SK-N-SH (cell line): ENCODE measurements around the gene ASCL5. TPM values are rescaled to one million over a fixed set of nuclear protein-coding genes. Genes with fewer than 3 reads are reported as not detected.
A peak's percentile ranks its signal among the peaks of the same experiment; 100 is the strongest.

Source experiments
- CTCF ChIA-PET: fragments of 300-600, 350-600 bp; formaldehyde crosslinking; extraction: SDS; loops from one replicate; lab custom pipeline; 2021; lab: Yijun Ruan, JAX
- POLR2A ChIA-PET: fragments of 350-600 bp; sonication (Branson Sonifier 250); formaldehyde crosslinking; extraction: SDS; loops from one replicate; lab custom pipeline; 2020; ENCODE audit warnings: antibody characterized with exemption, inconsistent platforms; lab: Yijun Ruan, JAX
- DNase-seq: peaks from one replicate; pipeline ENCODE4 v3.0.0; 2012
- H2AFZ ChIP-seq: fragments of 200-600 bp; sonication (generic); 2 replicates; pipeline ENCODE4 v1.8.1; 2016; ENCODE audit warnings: antibody characterized with exemption, mild to moderate bottlenecking, low read depth
- H3F3A ChIP-seq: fragments of 200-600 bp; sonication (generic); replicated peaks from 2 replicates; pipeline ENCODE3; 2016; ENCODE audit warnings: antibody characterized with exemption, mild to moderate bottlenecking; ENCODE audit not compliant: insufficient read depth
- H3K27ac ChIP-seq, 2 experiments: fragments of 200-500 bp in 1 of 2; fragments of 200-600 bp in 1 of 2; sonication (Bioruptor generic) in 1 of 2; sonication (generic), shearing (Covaris generic) in 1 of 2; 2 replicates each; pipeline versions ENCODE4 v1.5.1 to v1.6.1; 2014 to 2016; ENCODE audit warnings: low read depth in 2 of 2, inconsistent platforms in 1 of 2, low read length in 1 of 2, mild to moderate bottlenecking in 1 of 2, mixed read lengths in 1 of 2
- H3K27me3 ChIP-seq: fragments of 200-600 bp; sonication (generic), shearing (Covaris generic); 2 replicates; pipeline ENCODE4 v1.6.1; 2016; ENCODE audit warnings: mixed run types; ENCODE audit not compliant: insufficient read depth
- H3K36me3 ChIP-seq, 2 experiments: fragments of 200-500 bp in 1 of 2; fragments of 200-600 bp in 1 of 2; sonication (Bioruptor generic) in 1 of 2; sonication (generic) in 1 of 2; replicated peaks in 1 of 2; 2 replicates each; pipeline versions ENCODE3 to v1.5.1; 2014 to 2016; ENCODE audit warnings: low read length in 1 of 2, mild to moderate bottlenecking in 1 of 2; ENCODE audit not compliant: insufficient read depth in 2 of 2, control insufficient read depth in 1 of 2
- H3K4me1 ChIP-seq, 2 experiments: fragments of 200-500 bp in 1 of 2; fragments of 200-600 bp in 1 of 2; sonication (Bioruptor generic) in 1 of 2; sonication (generic), shearing (Covaris generic) in 1 of 2; 2 replicates each; pipeline versions ENCODE4 v1.5.1 to v1.6.1; 2014 to 2016; ENCODE audit warnings: low read depth in 1 of 2, low read length in 1 of 2, mixed run types in 1 of 2; ENCODE audit not compliant: insufficient read depth in 2 of 2, control insufficient read depth in 1 of 2
- H3K4me2 ChIP-seq: fragments of 200-600 bp; sonication (generic), shearing (Covaris generic); 2 replicates; pipeline ENCODE4 v1.6.1; 2017; ENCODE audit warnings: mixed run types
- H3K4me3 ChIP-seq, 2 experiments: fragments of 200-500 bp in 1 of 2; fragments of 200-600 bp in 1 of 2; sonication (Bioruptor generic) in 1 of 2; sonication (generic), shearing (Covaris generic) in 1 of 2; 2 replicates each; pipeline versions ENCODE4 v1.5.1 to v1.8.1; 2014 to 2016; ENCODE audit warnings: low read depth in 2 of 2, inconsistent platforms in 1 of 2, low read length in 1 of 2, mild to moderate bottlenecking in 1 of 2, mixed read lengths in 1 of 2, moderate library complexity in 1 of 2
- H3K79me2 ChIP-seq: fragments of 200-600 bp; sonication (generic); 2 replicates; pipeline ENCODE4 v1.8.1; 2017; ENCODE audit warnings: mild to moderate bottlenecking; ENCODE audit not compliant: insufficient read depth
- H3K9ac ChIP-seq: fragments of 200-600 bp; sonication (generic); 2 replicates; pipeline ENCODE4 v1.6.1; 2017; ENCODE audit warnings: mixed run types
- H3K9me2 ChIP-seq: fragments of 200-600 bp; sonication (generic); 2 replicates; pipeline ENCODE4 v1.6.1; 2017; ENCODE audit warnings: mixed run types
- H3K9me3 ChIP-seq: fragments of 200-600 bp; sonication (generic); 2 replicates; pipeline ENCODE4 v1.6.1; 2017; ENCODE audit warnings: mixed run types, mild to moderate bottlenecking, moderate library complexity
- H4K20me1 ChIP-seq: fragments of 200-600 bp; sonication (generic); 2 replicates; pipeline ENCODE4 v1.6.1; 2017; ENCODE audit warnings: mild to moderate bottlenecking, mixed run types; ENCODE audit not compliant: insufficient read depth
- EP300 ChIP-seq, 2 experiments: IDR thresholded peaks; 2 replicates each; pipeline versions ENCODE4 v1.4.0 to v1.6.1; 2012; ENCODE audit warnings: borderline replicate concordance in 1 of 2, low read depth in 1 of 2, low read length in 1 of 2
- EZH2phosphoT487 ChIP-seq: fragments of 200-600 bp; sonication (generic); IDR thresholded peaks from 2 replicates; pipeline ENCODE4 v1.6.1; 2017; ENCODE audit warnings: low read depth, mixed run types, mild to moderate bottlenecking, antibody characterized with exemption, moderate library complexity, borderline replicate concordance
- FOXJ3 ChIP-seq: sonication (generic); formaldehyde crosslinking; IDR thresholded peaks from 2 replicates; pipeline ENCODE4 v1.5.1; 2020; ENCODE audit warnings: mild to moderate bottlenecking, missing genetic modification reagents
- GATA2 ChIP-seq: sonication (generic); formaldehyde crosslinking; IDR thresholded peaks from 2 replicates; pipeline ENCODE4 v1.5.0; 2020; ENCODE audit warnings: mild to moderate bottlenecking, missing genetic modification reagents
- RAD21 ChIP-seq: IDR thresholded peaks from 2 replicates; pipeline ENCODE4 v1.6.1; 2012; ENCODE audit warnings: mild to moderate bottlenecking, low read length
- RCOR1 ChIP-seq: fragments of 150-350 bp; IDR thresholded peaks from 2 replicates; pipeline ENCODE4 v1.6.1; 2017; ENCODE audit warnings: antibody characterized with exemption, low read length
- RFX5 ChIP-seq: IDR thresholded peaks from 2 replicates; pipeline ENCODE4 v1.6.1; 2012; ENCODE audit warnings: mild to moderate bottlenecking, improper control_type of control experiment, low read length
- SMC3 ChIP-seq: IDR thresholded peaks from 2 replicates; pipeline ENCODE4 v1.6.1; 2012; ENCODE audit warnings: low read depth, low read length, improper control_type of control experiment
- TEAD4 ChIP-seq: IDR thresholded peaks from 2 replicates; pipeline ENCODE4 v1.4.0; 2012; ENCODE audit warnings: mild to moderate bottlenecking, borderline replicate concordance; ENCODE audit not compliant: insufficient read depth
- WGBS: methylation state at CpG from one replicate; pipeline ENCODE4 v1.1.6; 2017; ENCODE audit warnings: low lambda C conversion rate; 5-methylcytosine and 5-hydroxymethylcytosine counted together
- polyA plus RNA-seq, 3 experiments: library from polyadenylated mRNA; depleted of rRNA; stranded (reverse); fragments of >200 nt; gene quantifications; 2 replicates each; pipeline ENCODE4 v1.2.3, GENCODE V29; 2012
- TF ChIP-seq, protein P1 (sequence below): fragments of 150-350 bp; IDR thresholded peaks from 2 replicates; pipeline ENCODE4 v1.6.1; 2016; ENCODE audit warnings: mild to moderate bottlenecking, low read depth, low read length
- TF ChIP-seq, protein P2 (sequence below): IDR thresholded peaks from 2 replicates; pipeline ENCODE4 v1.4.0; 2012; ENCODE audit warnings: low read depth, borderline replicate concordance
- TF ChIP-seq, protein P3 (sequence below): IDR thresholded peaks from 2 replicates; pipeline ENCODE4 v1.4.0; 2012; ENCODE audit warnings: low read depth
- TF ChIP-seq, protein P4 (sequence below): fragments of 200-600 bp; sonication (generic); IDR thresholded peaks from 2 replicates; pipeline ENCODE4 v1.6.1; 2017; ENCODE audit warnings: antibody characterized with exemption, mild to moderate bottlenecking, moderate library complexity

ASCL5 gene
- polyA plus RNA-seq, 1 of the 3 experiments (the other 2 are of a cell fraction) = not detected

DNA sequence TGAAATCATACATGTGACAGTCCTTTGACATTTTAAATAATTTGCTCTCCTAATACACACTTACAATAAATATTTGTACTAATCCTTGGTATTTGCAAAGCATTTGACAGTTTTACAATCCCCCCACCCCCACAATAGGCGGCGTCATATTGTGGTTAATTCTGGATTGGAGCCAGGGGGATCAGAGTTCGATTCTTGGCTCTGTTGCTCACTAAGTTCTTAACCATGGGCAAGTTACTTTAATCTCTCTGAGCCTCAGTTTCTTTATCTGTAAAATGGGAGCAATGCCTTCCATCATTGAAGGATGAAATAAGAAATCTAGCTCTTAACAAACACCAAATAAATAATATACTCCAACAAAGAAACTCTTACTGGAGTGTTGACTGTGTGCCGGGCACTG is 38.6 kb downstream of the ASCL5 start:
- Histone ChIP-seq H3K9me3 (no peaks in the 10 kb centered on the region), H3K27ac (no peak overlapping the region), H3K9me2 (no peaks in the 10 kb centered on the region), H3K4me1 (no peaks in the 10 kb centered on the region), H3K4me3 (no peak overlapping the region), H3K79me2 (no peaks in the 10 kb centered on the region), H3F3A (no peaks in the 10 kb centered on the region), H3K4me2 (no peak overlapping the region), H4K20me1 (no peaks in the 10 kb centered on the region), H3K9ac (no peak overlapping the region), H3K27me3 (peaks cover 31% of the 10 kb centered on the region; the same call in 1 of the 2 replicates), H3K36me3 (no peaks in the 10 kb centered on the region), H2AFZ (no peak overlapping the region)
- no peak for TF ChIP-seq EZH2phosphoT487
- no peak for TF ChIP-seq FOXJ3 (CRISPR knock-in tag)
- TF ChIP-seq EP300 (IDR thresholded peaks at IDR 0.05; ENCODE audit: borderline replicate concordance in 1 of 2, low read depth in 1 of 2, low read length in 1 of 2) = no peak
- TF ChIP-seq, protein P1, sequence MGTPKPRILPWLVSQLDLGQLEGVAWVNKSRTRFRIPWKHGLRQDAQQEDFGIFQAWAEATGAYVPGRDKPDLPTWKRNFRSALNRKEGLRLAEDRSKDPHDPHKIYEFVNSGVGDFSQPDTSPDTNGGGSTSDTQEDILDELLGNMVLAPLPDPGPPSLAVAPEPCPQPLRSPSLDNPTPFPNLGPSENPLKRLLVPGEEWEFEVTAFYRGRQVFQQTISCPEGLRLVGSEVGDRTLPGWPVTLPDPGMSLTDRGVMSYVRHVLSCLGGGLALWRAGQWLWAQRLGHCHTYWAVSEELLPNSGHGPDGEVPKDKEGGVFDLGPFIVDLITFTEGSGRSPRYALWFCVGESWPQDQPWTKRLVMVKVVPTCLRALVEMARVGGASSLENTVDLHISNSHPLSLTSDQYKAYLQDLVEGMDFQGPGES = no peak
- TF ChIP-seq RFX5 = no peak
- TF ChIP-seq, protein P2, sequence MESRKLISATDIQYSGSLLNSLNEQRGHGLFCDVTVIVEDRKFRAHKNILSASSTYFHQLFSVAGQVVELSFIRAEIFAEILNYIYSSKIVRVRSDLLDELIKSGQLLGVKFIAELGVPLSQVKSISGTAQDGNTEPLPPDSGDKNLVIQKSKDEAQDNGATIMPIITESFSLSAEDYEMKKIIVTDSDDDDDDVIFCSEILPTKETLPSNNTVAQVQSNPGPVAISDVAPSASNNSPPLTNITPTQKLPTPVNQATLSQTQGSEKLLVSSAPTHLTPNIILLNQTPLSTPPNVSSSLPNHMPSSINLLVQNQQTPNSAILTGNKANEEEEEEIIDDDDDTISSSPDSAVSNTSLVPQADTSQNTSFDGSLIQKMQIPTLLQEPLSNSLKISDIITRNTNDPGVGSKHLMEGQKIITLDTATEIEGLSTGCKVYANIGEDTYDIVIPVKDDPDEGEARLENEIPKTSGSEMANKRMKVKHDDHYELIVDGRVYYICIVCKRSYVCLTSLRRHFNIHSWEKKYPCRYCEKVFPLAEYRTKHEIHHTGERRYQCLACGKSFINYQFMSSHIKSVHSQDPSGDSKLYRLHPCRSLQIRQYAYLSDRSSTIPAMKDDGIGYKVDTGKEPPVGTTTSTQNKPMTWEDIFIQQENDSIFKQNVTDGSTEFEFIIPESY = no peak
- no peak for TF ChIP-seq RCOR1
- TF ChIP-seq, protein P3, sequence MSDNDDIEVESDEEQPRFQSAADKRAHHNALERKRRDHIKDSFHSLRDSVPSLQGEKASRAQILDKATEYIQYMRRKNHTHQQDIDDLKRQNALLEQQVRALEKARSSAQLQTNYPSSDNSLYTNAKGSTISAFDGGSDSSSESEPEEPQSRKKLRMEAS = no peak
- no peak for TF ChIP-seq TEAD4
- ChIA-PET POLR2A (no interaction called here), CTCF (interaction anchor here (2.0 kb wide), 1 partner anchor 11 kb away, joined by 6 read pairs; no protein-coding TSS in a partner anchor)
- DNase-seq = no peak
- 74% methylated on average over 4 of the region's 4 CpGs for WGBS

DNA sequence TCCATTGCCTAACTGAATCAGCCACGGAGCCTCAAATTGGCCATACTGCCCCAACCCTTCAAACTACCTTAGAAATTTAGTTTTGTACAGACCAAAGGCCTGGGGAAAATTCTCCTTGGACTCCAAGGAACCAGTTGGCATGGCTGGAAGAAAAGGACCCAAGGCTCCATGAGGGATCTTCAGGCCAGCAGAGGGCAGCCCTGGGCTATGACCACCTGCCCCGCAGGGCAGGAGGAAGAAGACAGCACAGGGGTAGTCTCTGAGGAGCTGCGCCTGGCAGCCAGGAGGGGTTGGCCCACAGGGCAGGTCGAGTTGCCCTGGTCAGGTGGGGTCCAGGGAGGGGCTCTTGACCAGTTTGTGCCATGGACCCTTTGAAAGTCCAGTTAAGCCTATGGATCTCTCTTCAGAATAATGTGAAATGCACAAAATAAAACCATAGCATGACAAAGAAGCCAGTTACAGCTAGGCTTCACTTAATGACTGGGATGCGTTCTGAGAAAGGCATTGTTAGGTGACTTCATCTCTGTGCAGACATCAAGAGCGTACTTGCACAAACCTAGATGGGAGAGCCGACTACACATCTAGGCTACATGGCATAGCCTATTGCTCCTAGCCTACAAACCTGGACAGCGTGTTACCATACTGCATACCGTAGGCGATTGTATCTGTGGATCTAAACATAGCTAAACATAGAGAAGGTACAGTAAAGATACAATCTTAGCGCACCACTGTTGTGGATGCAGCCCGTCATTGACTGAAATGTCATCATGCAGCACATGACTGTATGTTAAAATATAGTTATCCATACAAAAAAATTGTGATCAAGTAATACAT is 40.9 kb downstream of the ASCL5 start:
- 62% methylated on average over 10 of the region's 12 CpGs for WGBS
- peak; percentile 60 for DNase-seq
- Histone ChIP-seq H3K36me3 (no peaks in the 10 kb centered on the region), H3K27me3 (peaks cover 19% of the 10 kb centered on the region; the same call in 1 of the 2 replicates), H2AFZ (no peak overlapping the region), H3K27ac (no peak overlapping the region), H3K9me3 (no peaks in the 10 kb centered on the region), H4K20me1 (no peaks in the 10 kb centered on the region), H3K79me2 (no peaks in the 10 kb centered on the region), H3K9me2 (no peaks in the 10 kb centered on the region), H3K4me3 (no peak overlapping the region; a peak in 1 of 4 replicates), H3K4me1 (no peaks in the 10 kb centered on the region), H3K4me2 (no peak overlapping the region), H3K9ac (no peak overlapping the region), H3F3A (no peaks in the 10 kb centered on the region)
- TF ChIP-seq RAD21 (peak; percentile 55), SMC3 (peak; percentile 67), GATA2 (CRISPR knock-in tag) (no peak)
- TF ChIP-seq, protein P4, sequence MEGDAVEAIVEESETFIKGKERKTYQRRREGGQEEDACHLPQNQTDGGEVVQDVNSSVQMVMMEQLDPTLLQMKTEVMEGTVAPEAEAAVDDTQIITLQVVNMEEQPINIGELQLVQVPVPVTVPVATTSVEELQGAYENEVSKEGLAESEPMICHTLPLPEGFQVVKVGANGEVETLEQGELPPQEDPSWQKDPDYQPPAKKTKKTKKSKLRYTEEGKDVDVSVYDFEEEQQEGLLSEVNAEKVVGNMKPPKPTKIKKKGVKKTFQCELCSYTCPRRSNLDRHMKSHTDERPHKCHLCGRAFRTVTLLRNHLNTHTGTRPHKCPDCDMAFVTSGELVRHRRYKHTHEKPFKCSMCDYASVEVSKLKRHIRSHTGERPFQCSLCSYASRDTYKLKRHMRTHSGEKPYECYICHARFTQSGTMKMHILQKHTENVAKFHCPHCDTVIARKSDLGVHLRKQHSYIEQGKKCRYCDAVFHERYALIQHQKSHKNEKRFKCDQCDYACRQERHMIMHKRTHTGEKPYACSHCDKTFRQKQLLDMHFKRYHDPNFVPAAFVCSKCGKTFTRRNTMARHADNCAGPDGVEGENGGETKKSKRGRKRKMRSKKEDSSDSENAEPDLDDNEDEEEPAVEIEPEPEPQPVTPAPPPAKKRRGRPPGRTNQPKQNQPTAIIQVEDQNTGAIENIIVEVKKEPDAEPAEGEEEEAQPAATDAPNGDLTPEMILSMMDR = peak; percentile 61
- POLR2A ChIA-PET = no interaction called here
- CTCF ChIA-PET = interaction anchor here (0.7 to 2.1 kb wide), 8 partner anchors 12 to 276 kb away, joined by 3 to 8 read pairs (median 3); no protein-coding TSS in a partner anchor
